A673 (cell line): ENCODE measurements around the gene CH25H. TPM values are rescaled to one million over a fixed set of nuclear protein-coding genes. Genes with fewer than 3 reads are reported as not detected.
"Not testable (repeated sequence)": the region's sequence is repeated elsewhere in the genome, so short reads cannot be mapped to it uniquely, and the experiment has no call there.

Source experiments
- BruUV-seq: library from RNA; stranded (reverse); fragments of 400-500 nt; replicated peaks from 2 replicates; lab custom pipeline; 2021; lab: Mats Ljungman, UMichigan
- CTCF ChIA-PET: fragments of 300-600 bp; sonication (Branson Sonifier 250); formaldehyde crosslinking; loops from one replicate; lab custom pipeline; 2022; ENCODE audit warnings: antibody characterized with exemption; lab: Charles Lee
- POLR2A ChIA-PET: fragments of 300-600 bp; sonication (Branson Sonifier 250); formaldehyde crosslinking; loops from one replicate; lab custom pipeline; 2022; ENCODE audit warnings: antibody characterized with exemption; ENCODE audit not compliant: low non-redundant PET; lab: Charles Lee
- DNase-seq: peaks from one replicate; pipeline ENCODE4 v3.0.0-alpha.2; 2015; ENCODE audit warnings: low spot score
- H3K27ac ChIP-seq: fragments of 200-600 bp; sonication (generic); 2 replicates; pipeline ENCODE4 v1.5.1; 2016; ENCODE audit warnings: mixed run types, low read depth, mild to moderate bottlenecking, mixed read lengths, antibody characterized with exemption, low read length; ENCODE audit not compliant: poor library complexity, severe bottlenecking
- H3K27me3 ChIP-seq: fragments of 200-600 bp; sonication (generic); replicated peaks from 2 replicates; pipeline ENCODE4 v1.6.1; 2017; ENCODE audit warnings: mixed run types, low read depth, mild to moderate bottlenecking, mixed read lengths, antibody characterized with exemption, low read length; ENCODE audit not compliant: insufficient read depth, poor library complexity
- H3K36me3 ChIP-seq: fragments of 200-600 bp; sonication (generic); 2 replicates; pipeline ENCODE4 v1.6.1; 2016; ENCODE audit warnings: mixed run types, mild to moderate bottlenecking, mixed read lengths, antibody characterized with exemption, low read length; ENCODE audit not compliant: insufficient read depth, poor library complexity, severe bottlenecking
- H3K4me1 ChIP-seq: fragments of 200-600 bp; sonication (generic); 2 replicates; pipeline ENCODE4 v1.6.1; 2017; ENCODE audit warnings: mixed run types, mild to moderate bottlenecking, mixed read lengths, antibody characterized with exemption, low read length; ENCODE audit not compliant: insufficient read depth, poor library complexity, severe bottlenecking
- H3K4me3 ChIP-seq: fragments of 200-600 bp; sonication (generic); 2 replicates; pipeline ENCODE4 v1.5.1; 2016; ENCODE audit warnings: low read depth, mixed run types, mild to moderate bottlenecking, mixed read lengths, low read length; ENCODE audit not compliant: poor library complexity, severe bottlenecking
- H3K9me3 ChIP-seq: fragments of 200-600 bp; sonication (generic); 2 replicates; pipeline ENCODE4 v1.6.1; 2016; ENCODE audit warnings: mixed run types, low read depth, mild to moderate bottlenecking, mixed read lengths, antibody characterized with exemption, low read length; ENCODE audit not compliant: poor library complexity, severe bottlenecking
- EZH2 ChIP-seq: fragments of 200-600 bp; sonication (generic); IDR thresholded peaks from 2 replicates; pipeline ENCODE4 v1.6.1; 2017; ENCODE audit warnings: borderline replicate concordance, low read depth, mild to moderate bottlenecking, mixed read lengths, antibody characterized with exemption, low read length; ENCODE audit not compliant: poor library complexity, severe bottlenecking
- intact Hi-C: fragments of 100-400 bp; cut with micrococcal nuclease; formaldehyde crosslinking; loops from one replicate; pipeline ENCODE4 v1.10.0; 2022; ENCODE audit not compliant: unreplicated experiment
- total RNA-seq: library from RNA; stranded (reverse); gene quantifications from 2 replicates; pipeline ENCODE4 v1.2.3, GENCODE V29; 2021
- TF ChIP-seq, protein P1 (sequence below): fragments of 300-800, 200-600 bp; sonication (generic); conservative IDR thresholded peaks from 2 replicates; pipeline ENCODE4 v1.5.1; 2017; ENCODE audit warnings: low read depth, mild to moderate bottlenecking, antibody characterized with exemption, low read length, moderate library complexity, mixed read lengths

The CH25H gene
- total RNA-seq, 1 experiment from 2014 or later, result 0.56 TPM

DNA sequence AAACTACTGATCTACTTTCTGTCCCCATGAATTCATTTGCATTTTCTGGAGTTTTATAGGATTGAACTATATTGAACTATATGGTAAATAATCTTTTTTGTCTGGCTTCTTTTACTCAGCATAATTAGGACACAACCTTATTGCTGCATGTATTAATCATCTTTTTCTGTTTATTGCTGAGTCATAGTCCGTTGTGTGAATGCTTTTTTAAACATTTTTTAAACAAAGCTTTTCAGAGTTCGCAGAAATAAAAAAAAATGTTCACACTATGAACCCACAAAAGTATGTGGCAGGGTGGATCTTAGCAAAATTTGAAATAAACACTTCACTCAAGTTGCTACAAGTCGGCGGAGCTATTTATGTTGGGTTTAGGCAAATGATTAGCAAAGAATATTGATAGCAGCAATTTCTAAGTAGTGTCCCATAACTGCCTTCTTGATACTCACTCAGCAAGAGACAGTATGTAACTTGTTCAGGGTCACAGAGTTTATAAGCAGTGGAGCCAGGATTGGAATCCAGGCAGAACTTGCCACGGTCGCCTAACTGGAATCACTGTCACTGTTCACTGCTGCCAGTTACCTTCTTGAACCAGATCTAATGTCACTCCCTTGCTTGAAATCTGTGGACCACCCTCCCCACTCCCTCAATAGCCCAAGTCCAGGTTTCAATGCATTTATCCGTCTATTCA, 5.6 kb downstream of the CH25H start:
- ChIA-PET POLR2A (no interaction called here), CTCF (no interaction called here)
- Histone ChIP-seq H3K4me3 (no peak overlapping the region), H3K4me1 (peaks cover 4% of the 10 kb centered on the region), H3K9me3 (no peaks in the 10 kb centered on the region), H3K27ac (no peak overlapping the region), H3K36me3 (no peaks in the 10 kb centered on the region), H3K27me3 (no peaks in the 10 kb centered on the region)
- intact Hi-C loops, result no loop called here
- no TSS peak for BruUV-seq
- TF ChIP-seq, protein P1, sequence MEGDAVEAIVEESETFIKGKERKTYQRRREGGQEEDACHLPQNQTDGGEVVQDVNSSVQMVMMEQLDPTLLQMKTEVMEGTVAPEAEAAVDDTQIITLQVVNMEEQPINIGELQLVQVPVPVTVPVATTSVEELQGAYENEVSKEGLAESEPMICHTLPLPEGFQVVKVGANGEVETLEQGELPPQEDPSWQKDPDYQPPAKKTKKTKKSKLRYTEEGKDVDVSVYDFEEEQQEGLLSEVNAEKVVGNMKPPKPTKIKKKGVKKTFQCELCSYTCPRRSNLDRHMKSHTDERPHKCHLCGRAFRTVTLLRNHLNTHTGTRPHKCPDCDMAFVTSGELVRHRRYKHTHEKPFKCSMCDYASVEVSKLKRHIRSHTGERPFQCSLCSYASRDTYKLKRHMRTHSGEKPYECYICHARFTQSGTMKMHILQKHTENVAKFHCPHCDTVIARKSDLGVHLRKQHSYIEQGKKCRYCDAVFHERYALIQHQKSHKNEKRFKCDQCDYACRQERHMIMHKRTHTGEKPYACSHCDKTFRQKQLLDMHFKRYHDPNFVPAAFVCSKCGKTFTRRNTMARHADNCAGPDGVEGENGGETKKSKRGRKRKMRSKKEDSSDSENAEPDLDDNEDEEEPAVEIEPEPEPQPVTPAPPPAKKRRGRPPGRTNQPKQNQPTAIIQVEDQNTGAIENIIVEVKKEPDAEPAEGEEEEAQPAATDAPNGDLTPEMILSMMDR, result no peak
- TF ChIP-seq EZH2, result no peak
- DNase-seq, result no peak

DNA sequence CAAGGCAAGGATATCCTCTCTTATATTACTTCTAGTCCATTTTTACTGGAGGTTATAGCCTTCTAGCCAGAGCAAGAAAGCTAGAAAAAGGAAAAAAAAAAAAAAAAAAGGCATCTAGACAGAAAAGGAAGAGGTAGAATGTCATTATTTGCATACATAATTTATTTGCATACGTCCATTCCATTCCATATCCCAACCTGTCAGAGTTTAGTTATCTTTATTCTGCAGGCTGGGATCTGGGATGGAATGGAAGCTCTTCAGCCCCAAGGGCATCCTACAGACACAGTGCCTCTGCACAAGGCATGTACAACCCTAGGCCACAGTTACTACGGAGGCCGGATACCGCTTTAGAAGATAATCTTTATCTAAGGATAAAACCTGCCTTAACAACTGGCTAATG, 9.6 kb downstream of the CH25H start:
- Histone ChIP-seq H3K27me3 (no peaks in the 10 kb centered on the region), H3K4me1 (no peaks in the 10 kb centered on the region), H3K36me3 (no peaks in the 10 kb centered on the region), H3K4me3 (no peak overlapping the region), H3K27ac (no peak overlapping the region), H3K9me3 (no peaks in the 10 kb centered on the region)
- no TSS peak for BruUV-seq
- DNase-seq, result no peak
- intact Hi-C loops, result no loop called here
- TF ChIP-seq, protein P1, result no peak
- no peak for TF ChIP-seq EZH2
- CTCF ChIA-PET, result no interaction called here
- POLR2A ChIA-PET, result no interaction called here

DNA sequence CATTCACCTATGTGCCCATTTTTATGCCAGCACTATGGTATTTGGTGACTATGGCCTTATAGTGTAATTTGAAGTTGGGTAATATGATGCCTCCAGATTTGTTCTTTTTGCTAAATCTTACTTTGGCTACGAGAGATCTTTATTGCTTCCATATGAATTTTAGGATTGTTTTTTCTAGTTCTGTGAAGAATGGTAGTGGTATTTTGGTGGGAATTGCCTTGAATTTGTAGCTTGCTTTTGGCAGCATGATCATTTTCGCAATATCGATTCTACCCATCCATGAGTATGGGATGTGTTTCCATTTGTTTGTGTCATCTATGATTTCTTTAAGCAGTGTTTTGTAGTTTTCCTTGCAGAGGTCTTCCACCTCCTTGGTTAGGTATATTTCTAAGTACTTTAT, 15.8 kb downstream of the CH25H start:
- H3K4me1 ChIP-seq, intact Hi-C loops, H3K27me3 ChIP-seq, POLR2A ChIA-PET, BruUV-seq, H3K36me3 ChIP-seq, H3K27ac ChIP-seq, H3K4me3 ChIP-seq, DNase-seq, CTCF ChIA-PET, H3K9me3 ChIP-seq: not testable (repeated sequence)

DNA sequence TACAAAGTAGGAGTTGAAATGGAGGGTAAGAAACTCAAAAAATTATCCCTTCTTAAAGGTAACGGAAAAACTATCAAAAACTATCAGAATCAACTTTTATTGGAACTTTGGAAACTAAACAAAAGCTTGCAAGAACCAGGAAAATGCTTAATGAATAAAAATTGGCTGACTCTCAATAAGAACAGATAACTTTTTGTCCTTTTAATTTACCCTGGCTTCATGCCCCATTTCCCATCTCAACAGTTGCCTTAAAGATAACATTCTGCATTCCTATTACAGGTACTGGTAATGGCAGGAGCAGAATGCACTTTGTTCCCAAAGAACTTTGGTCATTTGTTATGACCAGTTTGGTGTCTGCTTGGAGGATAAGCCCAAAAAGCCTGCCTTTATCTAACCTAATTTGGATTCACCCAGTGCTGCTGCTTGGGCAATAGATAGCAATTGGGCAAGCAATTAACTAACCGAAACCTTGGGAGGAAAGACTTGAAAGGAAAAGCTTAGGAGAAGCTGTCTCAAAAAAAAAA, 17.8 kb downstream of the CH25H start:
- ChIA-PET POLR2A (no interaction called here), CTCF (no interaction called here)
- Histone ChIP-seq H3K4me3 (no peak overlapping the region), H3K27ac (no peak overlapping the region), H3K9me3 (no peaks in the 10 kb centered on the region), H3K36me3 (no peaks in the 10 kb centered on the region), H3K27me3 (no peaks in the 10 kb centered on the region), H3K4me1 (no peaks in the 10 kb centered on the region)
- intact Hi-C loops, result no loop called here
- TF ChIP-seq, protein P1, result no peak
- no peak for TF ChIP-seq EZH2
- no TSS peak for BruUV-seq
- no peak for DNase-seq
